Liver (tissue), 9 donors: Measurements from ENCODE around the gene CEBPG. TPM values are rescaled to one million over a fixed set of nuclear protein-coding genes. Genes with fewer than 3 reads are reported as not detected.

Experiments
- DNase-seq: peaks from one replicate; pipeline ENCODE4 v3.0.0-alpha.2; 2017; ENCODE audit warnings: low spot score
- H3K27ac ChIP-seq, 2 donors: one replicate each; pipeline ENCODE4 v1.7.0; 2013; ENCODE audit warnings: inconsistent platforms in 2 of 2, low read length in 2 of 2, control low read depth in 1 of 2, low read depth in 1 of 2, mild to moderate bottlenecking in 1 of 2
- H3K27me3 ChIP-seq, 4 donors: one replicate each; pipeline versions ENCODE4 v1.6.1 to v1.7.0; 2013; ENCODE audit warnings: low read length in 3 of 4, inconsistent platforms in 1 of 4, mild to moderate bottlenecking in 1 of 4, moderate library complexity in 1 of 4; ENCODE audit not compliant: control insufficient read depth in 4 of 4, insufficient read depth in 4 of 4
- H3K36me3 ChIP-seq, 4 donors: one replicate each; pipeline versions ENCODE4 v1.6.1 to v1.7.0; 2013; ENCODE audit warnings: low read length in 3 of 4, mild to moderate bottlenecking in 3 of 4, low read depth in 1 of 4, moderate library complexity in 1 of 4; ENCODE audit not compliant: control insufficient read depth in 4 of 4, insufficient read depth in 3 of 4
- H3K4me1 ChIP-seq, 4 donors: one replicate each; pipeline versions ENCODE4 v1.6.1 to v1.7.0; 2013; ENCODE audit warnings: low read length in 3 of 4, mild to moderate bottlenecking in 3 of 4, moderate library complexity in 1 of 4; ENCODE audit not compliant: control insufficient read depth in 4 of 4, insufficient read depth in 4 of 4
- H3K4me3 ChIP-seq, 3 donors: one replicate each; pipeline versions ENCODE4 v1.6.1 to v1.7.0; 2013; ENCODE audit warnings: low read length in 3 of 3, control low read depth in 1 of 3, low read depth in 1 of 3, mild to moderate bottlenecking in 1 of 3
- H3K9ac ChIP-seq, 2 donors: one replicate each; pipeline ENCODE4 v1.7.0; 2013; ENCODE audit warnings: low read length in 2 of 2, mild to moderate bottlenecking in 2 of 2, moderate library complexity in 2 of 2, control low read depth in 1 of 2, low read depth in 1 of 2
- H3K9me3 ChIP-seq, 4 donors: one replicate each; pipeline versions ENCODE4 v1.6.1 to v1.7.0; 2013; ENCODE audit warnings: low read length in 3 of 4; ENCODE audit not compliant: control insufficient read depth in 4 of 4
- ATF3 ChIP-seq: IDR thresholded peaks from 2 replicates; pipeline ENCODE4 v1.6.1; 2016; ENCODE audit warnings: antibody characterized with exemption
- CTCF ChIP-seq: fragments of 150-350 bp; IDR thresholded peaks from 2 replicates; pipeline ENCODE4 v1.5.1; 2017; ENCODE audit warnings: improper control_type of control experiment, low read depth, low read length; ENCODE audit not compliant: missing input control
- FOXA1 ChIP-seq: IDR thresholded peaks from 2 replicates; pipeline ENCODE4 v1.6.1; 2016; ENCODE audit warnings: antibody characterized with exemption
- FOXA2 ChIP-seq: IDR thresholded peaks from 2 replicates; pipeline ENCODE4 v1.6.1; 2016; ENCODE audit warnings: antibody characterized with exemption
- GABPA ChIP-seq, 2 donors: IDR thresholded peaks in 1 of 2; conservative IDR thresholded peaks in 1 of 2; 2 replicates each; pipeline ENCODE4 v1.6.1; 2016; ENCODE audit warnings: antibody characterized with exemption in 2 of 2, mild to moderate bottlenecking in 1 of 2, moderate library complexity in 1 of 2
- HNF4G ChIP-seq: IDR thresholded peaks from 2 replicates; pipeline ENCODE4 v1.6.1; 2016; ENCODE audit warnings: antibody characterized with exemption
- JUND ChIP-seq, 2 donors: IDR thresholded peaks; 2 replicates each; pipeline ENCODE4 v1.6.1; 2016; ENCODE audit warnings: antibody characterized with exemption in 2 of 2
- MAX ChIP-seq: IDR thresholded peaks from 2 replicates; pipeline ENCODE4 v1.6.1; 2016; ENCODE audit warnings: antibody characterized with exemption
- NR2F2 ChIP-seq: IDR thresholded peaks from 2 replicates; pipeline ENCODE4 v1.6.1; 2016; ENCODE audit warnings: antibody characterized with exemption
- RAD21 ChIP-seq, 2 donors: IDR thresholded peaks; 2 replicates each; pipeline ENCODE4 v1.6.1; 2016; ENCODE audit warnings: antibody characterized with exemption in 2 of 2, mild to moderate bottlenecking in 2 of 2
- SP1 ChIP-seq: IDR thresholded peaks from 2 replicates; pipeline ENCODE4 v1.6.1; 2018; ENCODE audit warnings: antibody characterized with exemption, mild to moderate bottlenecking
- YY1 ChIP-seq: IDR thresholded peaks from 2 replicates; pipeline ENCODE4 v1.6.1; 2016; ENCODE audit warnings: antibody characterized with exemption, mild to moderate bottlenecking
- WGBS: extraction: QIAGEN DNeasy Blood & Tissue Kit; methylation state at CpG from one replicate; pipeline ENCODE4 v1.1.7; 2013; 5-methylcytosine and 5-hydroxymethylcytosine counted together
- polyA plus RNA-seq, 2 donors: library from polyadenylated mRNA; stranded (reverse) in 1 of 2; unstranded in 1 of 2; fragments of 200-250 nt in 1 of 2; fragments of >200 nt in 1 of 2; fragmentation: Nextera tagmentation in 1 of 2; extraction: Ambion mirVana in 1 of 2; gene quantifications; one replicate each; pipeline versions ENCODE4 v1.2.1 to v1.2.3, GENCODE V29; 2013 to 2015
- total RNA-seq, 2 donors: library from RNA; depleted of rRNA; stranded (reverse); fragments of >200 nt; gene quantifications; one replicate each; pipeline ENCODE4 v1.2.3, GENCODE V29; 2014
- TF ChIP-seq, protein P1 (sequence below): IDR thresholded peaks from 2 replicates; pipeline ENCODE4 v1.6.1; 2016; ENCODE audit warnings: antibody characterized with exemption, mild to moderate bottlenecking
- TF ChIP-seq, protein P2 (sequence below): IDR thresholded peaks from 2 replicates; pipeline ENCODE4 v1.6.1; 2016; ENCODE audit warnings: antibody characterized with exemption
- donor health status: healthy.
- donor health status: healthy.
- donor health status: healthy.
- donor health status: healthy.
- donor health status: healthy.

Gene CEBPG
- total and polyA plus RNA-seq, 4 donors = 16.9 to 36.1 (median 24.2) TPM

DNA sequence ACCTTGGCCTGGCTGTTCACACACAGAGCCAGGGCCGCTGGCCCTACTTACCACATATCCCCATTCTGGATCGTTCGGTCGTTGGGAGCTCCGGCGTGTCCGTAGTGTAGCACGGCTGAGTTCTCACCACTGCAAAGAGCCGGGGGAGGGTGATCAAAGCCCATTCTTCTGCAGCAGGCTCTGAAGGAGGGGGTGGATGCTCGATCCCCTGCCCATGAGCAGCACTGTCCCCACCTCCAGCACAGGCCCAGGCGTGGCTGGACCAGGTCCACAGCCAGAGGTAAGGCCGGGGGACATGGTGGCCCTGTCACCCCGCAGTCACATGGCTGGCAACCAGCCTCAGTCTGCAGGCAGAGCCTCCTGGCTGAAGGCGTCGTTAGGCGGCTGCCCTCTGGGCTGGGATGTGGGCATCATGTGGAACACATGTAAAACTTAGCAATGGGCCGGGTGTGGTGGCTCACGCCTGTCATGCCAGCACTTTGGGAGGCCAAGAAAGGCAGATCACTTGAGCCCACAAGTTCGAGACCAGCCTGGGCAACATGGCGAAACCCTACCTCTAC lies 38.2 kb downstream of the CEBPG start:
- no peak for DNase-seq
- H3K27me3 ChIP-seq = no peaks in the 10 kb centered on the region
- WGBS = 85% methylated on average over 20 of the region's 20 CpGs
- TF ChIP-seq JUND (IDR thresholded peaks at IDR 0.05) (no peak), YY1 (no peak), FOXA1 (no peak)
- no peak overlapping the region for H3K27ac ChIP-seq
- peaks cover 0 to 4% (median 2%) of the 10 kb centered on the region in 4 donors for H3K36me3 ChIP-seq
- H3K4me3 ChIP-seq = no peak overlapping the region
- no peak overlapping the region for H3K9ac ChIP-seq
- no peaks in the 10 kb centered on the region for H3K9me3 ChIP-seq
- H3K4me1 ChIP-seq = peaks cover 5 to 25% (median 15%) of the 10 kb centered on the region in 4 donors

DNA sequence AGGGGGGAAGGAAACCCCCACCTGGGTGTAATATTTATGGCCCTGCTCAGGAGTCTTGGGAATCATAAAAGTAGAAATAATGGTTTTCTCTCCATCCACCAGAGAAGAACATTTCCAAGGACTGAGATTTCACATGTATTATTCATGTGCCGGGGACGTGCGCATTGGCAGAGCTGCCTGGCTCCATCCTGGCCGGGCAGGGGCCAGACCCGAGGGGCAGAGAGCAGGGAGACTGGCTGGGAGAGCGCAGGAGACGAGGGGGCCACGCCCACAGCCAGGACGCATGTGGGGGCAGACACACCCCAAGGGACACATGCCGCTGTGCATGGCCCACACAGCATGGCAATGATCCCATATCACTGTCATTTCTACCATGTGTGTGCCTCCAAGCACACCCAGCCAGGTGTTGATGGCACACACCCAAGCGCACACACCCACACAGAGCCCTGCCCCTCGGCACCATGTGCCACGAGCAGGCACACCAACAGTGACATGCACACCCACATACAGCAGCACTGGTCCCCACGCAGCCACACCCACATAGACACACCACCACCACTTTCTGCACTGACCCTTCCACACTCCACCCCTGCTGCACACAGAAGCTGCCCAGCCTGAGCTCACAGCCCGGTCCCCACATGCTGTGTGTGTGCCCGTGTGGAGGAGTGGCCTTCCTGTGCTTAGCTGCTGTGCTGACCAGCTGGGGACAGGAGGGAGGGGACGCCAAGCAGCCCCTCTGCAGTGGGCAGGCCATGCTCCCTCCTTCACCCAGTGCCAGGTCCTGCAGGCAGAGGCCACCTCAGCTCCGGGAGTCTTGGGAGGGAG lies 39.3 kb downstream of the CEBPG start:
- H3K4me1 ChIP-seq = peaks cover 2 to 20% (median 11%) of the 10 kb centered on the region in 4 donors
- H3K27me3 ChIP-seq = no peaks in the 10 kb centered on the region
- no peaks in the 10 kb centered on the region for H3K9me3 ChIP-seq
- H3K36me3 ChIP-seq = peaks cover 0 to 4% (median 2%) of the 10 kb centered on the region in 4 donors
- no peak for DNase-seq
- no peak overlapping the region for H3K4me3 ChIP-seq
- 84% methylated on average over 18 of the region's 18 CpGs for WGBS
- H3K27ac ChIP-seq = no peak overlapping the region
- H3K9ac ChIP-seq = no peak overlapping the region
- TF ChIP-seq FOXA2 = no peak
- no peak for TF ChIP-seq NR2F2
- no peak for TF ChIP-seq MAX
- TF ChIP-seq GABPA (IDR thresholded peaks at IDR 0.05 in 1 of 2, conservative IDR thresholded peaks at IDR 0.05 in 1 of 2) = no peak
- TF ChIP-seq, protein P1, sequence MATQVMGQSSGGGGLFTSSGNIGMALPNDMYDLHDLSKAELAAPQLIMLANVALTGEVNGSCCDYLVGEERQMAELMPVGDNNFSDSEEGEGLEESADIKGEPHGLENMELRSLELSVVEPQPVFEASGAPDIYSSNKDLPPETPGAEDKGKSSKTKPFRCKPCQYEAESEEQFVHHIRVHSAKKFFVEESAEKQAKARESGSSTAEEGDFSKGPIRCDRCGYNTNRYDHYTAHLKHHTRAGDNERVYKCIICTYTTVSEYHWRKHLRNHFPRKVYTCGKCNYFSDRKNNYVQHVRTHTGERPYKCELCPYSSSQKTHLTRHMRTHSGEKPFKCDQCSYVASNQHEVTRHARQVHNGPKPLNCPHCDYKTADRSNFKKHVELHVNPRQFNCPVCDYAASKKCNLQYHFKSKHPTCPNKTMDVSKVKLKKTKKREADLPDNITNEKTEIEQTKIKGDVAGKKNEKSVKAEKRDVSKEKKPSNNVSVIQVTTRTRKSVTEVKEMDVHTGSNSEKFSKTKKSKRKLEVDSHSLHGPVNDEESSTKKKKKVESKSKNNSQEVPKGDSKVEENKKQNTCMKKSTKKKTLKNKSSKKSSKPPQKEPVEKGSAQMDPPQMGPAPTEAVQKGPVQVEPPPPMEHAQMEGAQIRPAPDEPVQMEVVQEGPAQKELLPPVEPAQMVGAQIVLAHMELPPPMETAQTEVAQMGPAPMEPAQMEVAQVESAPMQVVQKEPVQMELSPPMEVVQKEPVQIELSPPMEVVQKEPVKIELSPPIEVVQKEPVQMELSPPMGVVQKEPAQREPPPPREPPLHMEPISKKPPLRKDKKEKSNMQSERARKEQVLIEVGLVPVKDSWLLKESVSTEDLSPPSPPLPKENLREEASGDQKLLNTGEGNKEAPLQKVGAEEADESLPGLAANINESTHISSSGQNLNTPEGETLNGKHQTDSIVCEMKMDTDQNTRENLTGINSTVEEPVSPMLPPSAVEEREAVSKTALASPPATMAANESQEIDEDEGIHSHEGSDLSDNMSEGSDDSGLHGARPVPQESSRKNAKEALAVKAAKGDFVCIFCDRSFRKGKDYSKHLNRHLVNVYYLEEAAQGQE = no peak

- no peak overlapping the region for H3K4me3 ChIP-seq
- no peaks in the 10 kb centered on the region for H3K9me3 ChIP-seq
- peaks cover 2 to 20% (median 11%) of the 10 kb centered on the region in 4 donors for H3K4me1 ChIP-seq
- peaks cover 0 to 4% (median 2%) of the 10 kb centered on the region in 4 donors for H3K36me3 ChIP-seq
- WGBS = 96% methylated on average over 13 of the region's 13 CpGs
- H3K9ac ChIP-seq = no peak overlapping the region
- H3K27ac ChIP-seq = no peak overlapping the region
- no peaks in the 10 kb centered on the region for H3K27me3 ChIP-seq
- DNase-seq = no peak
- TF ChIP-seq, protein P1 = no peak
- TF ChIP-seq FOXA1 (no peak), CTCF (no peak), JUND (IDR thresholded peaks at IDR 0.05) (no peak), ATF3 (no peak), MAX (no peak), HNF4G (no peak), SP1 (no peak), RAD21 (IDR thresholded peaks at IDR 0.05) (no peak), NR2F2 (no peak)
- TF ChIP-seq, protein P2, sequence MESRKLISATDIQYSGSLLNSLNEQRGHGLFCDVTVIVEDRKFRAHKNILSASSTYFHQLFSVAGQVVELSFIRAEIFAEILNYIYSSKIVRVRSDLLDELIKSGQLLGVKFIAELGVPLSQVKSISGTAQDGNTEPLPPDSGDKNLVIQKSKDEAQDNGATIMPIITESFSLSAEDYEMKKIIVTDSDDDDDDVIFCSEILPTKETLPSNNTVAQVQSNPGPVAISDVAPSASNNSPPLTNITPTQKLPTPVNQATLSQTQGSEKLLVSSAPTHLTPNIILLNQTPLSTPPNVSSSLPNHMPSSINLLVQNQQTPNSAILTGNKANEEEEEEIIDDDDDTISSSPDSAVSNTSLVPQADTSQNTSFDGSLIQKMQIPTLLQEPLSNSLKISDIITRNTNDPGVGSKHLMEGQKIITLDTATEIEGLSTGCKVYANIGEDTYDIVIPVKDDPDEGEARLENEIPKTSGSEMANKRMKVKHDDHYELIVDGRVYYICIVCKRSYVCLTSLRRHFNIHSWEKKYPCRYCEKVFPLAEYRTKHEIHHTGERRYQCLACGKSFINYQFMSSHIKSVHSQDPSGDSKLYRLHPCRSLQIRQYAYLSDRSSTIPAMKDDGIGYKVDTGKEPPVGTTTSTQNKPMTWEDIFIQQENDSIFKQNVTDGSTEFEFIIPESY = no peak
Measured at GRCh38 chr19:33413426-33413725, 39.9 kb downstream of the CEBPG start.
